ENCODE measurements around the gene TMEM243. TPM values are rescaled to one million over a fixed set of nuclear protein-coding genes. Genes with fewer than 3 reads are reported as not detected.

TMEM243 gene
- total RNA-seq, 1 donor from 2014 or later: 25.4 TPM

GRCh38 chr7:87220734-87221215 is 1.2 kb upstream of the TMEM243 start:
- H3K4me3 ChIP-seq (ENCODE audit: insufficient read depth, low read depth, low read length): peak overlapping the region; percentile 93
- peak overlapping the region; percentile 94 for H2AFZ ChIP-seq (ENCODE audit: low read depth, low read length)
- no peak for FAIRE-seq
- Mint-ChIP-seq H3K4me3 (ENCODE audit: unreplicated experiment) (peak overlapping the region; percentile 83), H3K27me3 (ENCODE audit: low read depth, unreplicated experiment) (peaks cover 2% of the 10 kb centered on the region), H3K9me3 (ENCODE audit: unreplicated experiment) (no peaks in the 10 kb centered on the region), H3K4me1 (ENCODE audit: low read depth, unreplicated experiment) (peaks cover 13% of the 10 kb centered on the region), H3K27ac (ENCODE audit: unreplicated experiment) (peak overlapping the region; percentile 1), H3K36me3 (ENCODE audit: low read depth, unreplicated experiment) (no peaks in the 10 kb centered on the region)
- no peak for TF ChIP-seq CTCF (IDR thresholded peaks at IDR 0.05; ENCODE audit: insufficient read depth, low read depth, low read length)
- no peak for TF ChIP-seq EZH2 (IDR thresholded peaks at IDR 0.05; ENCODE audit: insufficient read depth, low read length)
- H3K9ac ChIP-seq (ENCODE audit: low read length): peak overlapping the region; percentile 95
- H4K20me1 ChIP-seq (ENCODE audit: insufficient read depth, low read length): peaks cover 24% of the 10 kb centered on the region
- H3K36me3 ChIP-seq (ENCODE audit: insufficient read depth, low read length): peaks cover 4% of the 10 kb centered on the region
- no peak for DNase-seq (ENCODE audit: low read depth)
- peaks cover 3% of the 10 kb centered on the region for H3K27me3 ChIP-seq (ENCODE audit: insufficient read depth, low read length)
- H3K9me3 ChIP-seq (ENCODE audit: insufficient read depth, low read depth, low read length): no peaks in the 10 kb centered on the region
- peaks cover 31% of the 10 kb centered on the region for H3K79me2 ChIP-seq (ENCODE audit: insufficient read depth, low read length)
- H3K27ac ChIP-seq (ENCODE audit: low read depth, low read length): no peak overlapping the region
- peak overlapping the region; percentile 93 for H3K4me2 ChIP-seq (ENCODE audit: low read length)
- H3K4me1 ChIP-seq (ENCODE audit: insufficient read depth, low read length): peaks cover 12% of the 10 kb centered on the region

- Histone ChIP-seq H3K79me2 (ENCODE audit: insufficient read depth, low read length) (peaks cover 35% of the 10 kb centered on the region), H3K4me3 (ENCODE audit: insufficient read depth, low read depth, low read length) (peak overlapping the region; percentile 93), H4K20me1 (ENCODE audit: insufficient read depth, low read length) (peaks cover 28% of the 10 kb centered on the region), H3K4me2 (ENCODE audit: low read length) (peak overlapping the region; percentile 93), H3K4me1 (ENCODE audit: insufficient read depth, low read length) (peaks cover 12% of the 10 kb centered on the region), H3K27ac (ENCODE audit: low read depth, low read length) (peak overlapping the region; percentile 58), H3K36me3 (ENCODE audit: insufficient read depth, low read length) (peaks cover 4% of the 10 kb centered on the region), H3K9ac (ENCODE audit: low read length) (peak overlapping the region; percentile 95), H3K27me3 (ENCODE audit: insufficient read depth, low read length) (peaks cover 3% of the 10 kb centered on the region), H2AFZ (ENCODE audit: low read depth, low read length) (peak overlapping the region; percentile 94), H3K9me3 (ENCODE audit: insufficient read depth, low read depth, low read length) (no peaks in the 10 kb centered on the region)
- no peak for TF ChIP-seq CTCF (IDR thresholded peaks at IDR 0.05; ENCODE audit: insufficient read depth, low read depth, low read length)
- no peak for TF ChIP-seq EZH2 (IDR thresholded peaks at IDR 0.05; ENCODE audit: insufficient read depth, low read length)
- Mint-ChIP-seq H3K27me3 (ENCODE audit: low read depth, unreplicated experiment) (peaks cover 2% of the 10 kb centered on the region), H3K9me3 (ENCODE audit: unreplicated experiment) (no peaks in the 10 kb centered on the region), H3K4me1 (ENCODE audit: low read depth, unreplicated experiment) (peaks cover 13% of the 10 kb centered on the region), H3K36me3 (ENCODE audit: low read depth, unreplicated experiment) (no peaks in the 10 kb centered on the region), H3K4me3 (ENCODE audit: unreplicated experiment) (peak overlapping the region; percentile 94), H3K27ac (ENCODE audit: unreplicated experiment) (peak overlapping the region; percentile 36)
- FAIRE-seq (no peak), DNase-seq (ENCODE audit: low read depth) (peak; percentile 63)
Observed at GRCh38 chr7:87220026-87220733, 648 bp upstream of the TMEM243 start.
